ENCODE results near the gene ARHGEF26.

DNA sequence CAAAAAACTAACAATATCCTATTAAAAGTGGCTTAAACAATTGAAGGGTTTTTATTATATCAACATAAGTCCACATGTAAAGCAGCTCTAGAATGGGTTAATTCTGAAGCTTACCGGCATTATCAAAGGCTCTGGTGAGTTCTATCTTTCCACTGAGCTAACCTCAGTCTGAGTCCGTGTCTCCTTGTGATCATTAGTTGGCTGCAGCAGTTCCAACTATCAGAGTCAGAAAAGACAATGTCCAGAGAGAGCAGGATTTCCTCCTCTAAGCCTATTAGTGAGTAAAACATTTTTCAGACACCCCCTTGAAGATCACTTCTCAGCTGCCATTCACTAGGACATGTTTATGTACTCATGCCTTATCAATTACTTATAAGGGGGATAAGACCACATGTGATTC, 153.2 kb downstream of the ARHGEF26 start:
- TF ChIP-seq GATA2 (IDR thresholded peaks at IDR 0.05; ENCODE audit: low read depth, low read length) (no peak), GATA3 (IDR thresholded peaks at IDR 0.05; ENCODE audit: low read depth, low read length) (no peak)

Measured in SH-SY5Y (cell line).